ENCODE results near the gene CD300A.

The CD300A gene

DNA sequence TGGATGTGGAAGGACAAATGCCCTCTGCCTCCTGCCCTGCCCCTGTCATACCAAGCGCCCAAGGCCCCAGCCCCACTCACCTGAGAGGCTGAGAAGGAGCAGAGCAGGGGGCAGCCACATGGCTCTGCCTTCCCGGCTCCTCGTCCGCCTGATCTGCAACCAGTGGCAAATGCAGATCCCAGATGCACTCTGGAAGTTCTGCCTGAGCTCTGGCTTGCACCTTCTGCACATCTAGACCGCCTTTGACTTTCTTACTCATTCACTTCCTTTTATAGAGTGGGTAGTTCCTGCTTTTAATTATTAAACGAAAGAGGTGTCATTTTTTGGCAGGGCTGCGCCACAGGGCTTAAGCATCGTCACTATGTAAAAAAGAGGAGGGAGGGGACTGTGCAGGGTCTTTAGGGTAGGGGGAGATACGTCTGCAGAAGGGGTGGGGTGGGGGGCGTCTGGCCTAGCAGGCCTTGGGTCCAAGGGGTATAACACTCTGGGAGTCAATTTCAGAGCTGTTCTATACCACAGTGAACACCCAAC is 64.9 kb downstream of the CD300A start, which contains the start of gene CD300LB:
Gene CD300LB (minus strand): TSS at position 245 of the 531 bp plus-strand sequence. CDS start 125 bp downstream, at position 120.
- TF ChIP-seq, protein P1, sequence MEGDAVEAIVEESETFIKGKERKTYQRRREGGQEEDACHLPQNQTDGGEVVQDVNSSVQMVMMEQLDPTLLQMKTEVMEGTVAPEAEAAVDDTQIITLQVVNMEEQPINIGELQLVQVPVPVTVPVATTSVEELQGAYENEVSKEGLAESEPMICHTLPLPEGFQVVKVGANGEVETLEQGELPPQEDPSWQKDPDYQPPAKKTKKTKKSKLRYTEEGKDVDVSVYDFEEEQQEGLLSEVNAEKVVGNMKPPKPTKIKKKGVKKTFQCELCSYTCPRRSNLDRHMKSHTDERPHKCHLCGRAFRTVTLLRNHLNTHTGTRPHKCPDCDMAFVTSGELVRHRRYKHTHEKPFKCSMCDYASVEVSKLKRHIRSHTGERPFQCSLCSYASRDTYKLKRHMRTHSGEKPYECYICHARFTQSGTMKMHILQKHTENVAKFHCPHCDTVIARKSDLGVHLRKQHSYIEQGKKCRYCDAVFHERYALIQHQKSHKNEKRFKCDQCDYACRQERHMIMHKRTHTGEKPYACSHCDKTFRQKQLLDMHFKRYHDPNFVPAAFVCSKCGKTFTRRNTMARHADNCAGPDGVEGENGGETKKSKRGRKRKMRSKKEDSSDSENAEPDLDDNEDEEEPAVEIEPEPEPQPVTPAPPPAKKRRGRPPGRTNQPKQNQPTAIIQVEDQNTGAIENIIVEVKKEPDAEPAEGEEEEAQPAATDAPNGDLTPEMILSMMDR (IDR thresholded peaks at IDR 0.05; ENCODE audit: low read depth, low read length) = no peak
- Histone ChIP-seq H3K36me3 (no peaks in the 10 kb centered on the region), H3K4me3 (ENCODE audit: low read depth, low read length) (no peak within 1 kb of the TSS), H3K9me3 (no peaks in the 10 kb centered on the region; the same call in 1 of the 2 replicates), H3K4me1 (no peaks in the 10 kb centered on the region), H3K27me3 (peaks cover 15% of the 10 kb centered on the region)
- DNase-seq = no peak

DNA sequence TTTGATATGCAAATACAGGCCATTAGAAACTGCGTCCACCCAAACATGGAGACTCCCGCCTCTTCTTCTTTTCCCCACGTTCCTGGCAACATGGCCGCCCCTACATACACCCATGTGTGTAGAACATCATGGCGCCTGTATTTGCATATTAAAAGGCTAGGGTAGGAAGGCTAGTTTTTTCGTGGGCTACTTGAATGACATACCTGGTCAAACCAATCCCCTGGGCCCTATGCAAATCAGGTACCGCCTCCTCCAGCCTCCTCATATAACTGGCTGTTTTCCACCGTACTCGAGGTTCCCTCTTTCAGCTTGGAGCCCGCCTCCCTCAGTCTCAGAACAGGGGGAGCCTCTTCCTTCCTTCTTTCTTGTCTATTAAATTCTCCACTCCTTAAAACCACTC is 65.7 kb downstream of the CD300A start:
- Histone ChIP-seq H3K27me3 (peaks cover 17% of the 10 kb centered on the region), H3K4me3 (ENCODE audit: low read depth, low read length) (no peak overlapping the region), H3K4me1 (no peaks in the 10 kb centered on the region), H3K9me3 (no peaks in the 10 kb centered on the region; the same call in 1 of the 2 replicates), H3K36me3 (no peaks in the 10 kb centered on the region)
- TF ChIP-seq, protein P1 (IDR thresholded peaks at IDR 0.05; ENCODE audit: low read depth, low read length) = no peak
- peak; percentile 36 for DNase-seq
